Measurements from ENCODE around the gene MRTFA. TPM values are rescaled to one million over a fixed set of nuclear protein-coding genes. Genes with fewer than 3 reads are reported as not detected.

MRTFA gene
- total RNA-seq, 4 donors from 2014 or later, result 24.5 to 56.3 (median 40.9) TPM

- Histone ChIP-seq H3K4me1 (peaks cover 27 to 86% (median 43%) of the 10 kb centered on the region in 3 donors), H3K36me3 (no peaks in the 10 kb centered on the region), H3K9me3 (no peaks in the 10 kb centered on the region), H3K4me3 (peak overlapping the region in 3 of 4 donors; percentile 52 to 82 (median 70)), H3K27ac (peak overlapping the region; percentile 93 to 100 (median 98)), H3K27me3 (no peaks in the 10 kb centered on the region)
- WGBS, 2 donors, result 32 to 41% methylated on average over 2 of the region's 2 CpGs
- no peak for DNase-seq
- TF ChIP-seq POLR2A (IDR thresholded peaks at IDR 0.05), result no peak
- TF ChIP-seq, protein P1, sequence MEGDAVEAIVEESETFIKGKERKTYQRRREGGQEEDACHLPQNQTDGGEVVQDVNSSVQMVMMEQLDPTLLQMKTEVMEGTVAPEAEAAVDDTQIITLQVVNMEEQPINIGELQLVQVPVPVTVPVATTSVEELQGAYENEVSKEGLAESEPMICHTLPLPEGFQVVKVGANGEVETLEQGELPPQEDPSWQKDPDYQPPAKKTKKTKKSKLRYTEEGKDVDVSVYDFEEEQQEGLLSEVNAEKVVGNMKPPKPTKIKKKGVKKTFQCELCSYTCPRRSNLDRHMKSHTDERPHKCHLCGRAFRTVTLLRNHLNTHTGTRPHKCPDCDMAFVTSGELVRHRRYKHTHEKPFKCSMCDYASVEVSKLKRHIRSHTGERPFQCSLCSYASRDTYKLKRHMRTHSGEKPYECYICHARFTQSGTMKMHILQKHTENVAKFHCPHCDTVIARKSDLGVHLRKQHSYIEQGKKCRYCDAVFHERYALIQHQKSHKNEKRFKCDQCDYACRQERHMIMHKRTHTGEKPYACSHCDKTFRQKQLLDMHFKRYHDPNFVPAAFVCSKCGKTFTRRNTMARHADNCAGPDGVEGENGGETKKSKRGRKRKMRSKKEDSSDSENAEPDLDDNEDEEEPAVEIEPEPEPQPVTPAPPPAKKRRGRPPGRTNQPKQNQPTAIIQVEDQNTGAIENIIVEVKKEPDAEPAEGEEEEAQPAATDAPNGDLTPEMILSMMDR (IDR thresholded peaks at IDR 0.05), result no peak
- intact Hi-C loops (cut with DNase I), result no loop called here
These were observed 14.5 kb upstream of the MRTFA start for GRCh38 chr22:40651057-40651456.

DNA sequence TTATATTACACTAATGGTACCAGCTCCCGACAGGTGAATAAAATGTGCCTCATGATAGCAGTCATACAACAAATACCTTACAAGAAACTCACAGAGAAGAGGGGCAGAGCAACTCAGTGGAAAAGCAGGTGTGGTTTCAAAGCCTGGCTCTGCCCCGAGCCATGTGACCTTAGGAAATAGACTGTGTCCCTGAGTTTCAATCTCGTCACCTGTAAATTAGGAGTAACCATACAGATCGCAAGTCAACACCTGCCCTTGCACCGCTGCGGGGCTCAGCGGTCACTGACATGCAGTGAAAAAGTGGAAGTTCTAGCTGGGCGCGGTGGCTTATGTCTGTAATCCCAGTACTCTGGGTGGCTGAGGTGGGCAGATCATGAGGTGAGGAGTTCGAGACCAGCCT is 11.9 kb upstream of the MRTFA start:
- Histone ChIP-seq H3K4me1 (peaks cover 19 to 79% (median 29%) of the 10 kb centered on the region in 3 donors), H3K27ac (peak overlapping the region; percentile 71 to 95 (median 79)), H3K4me3 (no peak overlapping the region), H3K36me3 (no peaks in the 10 kb centered on the region), H3K9me3 (no peaks in the 10 kb centered on the region), H3K27me3 (no peaks in the 10 kb centered on the region)
- TF ChIP-seq POLR2A (IDR thresholded peaks at IDR 0.05), result no peak
- TF ChIP-seq, protein P1 (IDR thresholded peaks at IDR 0.05), result no peak
- 29 to 53% methylated on average over 10 of the region's 10 CpGs for WGBS, 2 donors
- intact Hi-C loops (cut with DNase I), result loop anchor here (10.0 kb wide), 1 partner anchor 124 kb away; no protein-coding TSS in a partner anchor
- no peak for DNase-seq

DNA sequence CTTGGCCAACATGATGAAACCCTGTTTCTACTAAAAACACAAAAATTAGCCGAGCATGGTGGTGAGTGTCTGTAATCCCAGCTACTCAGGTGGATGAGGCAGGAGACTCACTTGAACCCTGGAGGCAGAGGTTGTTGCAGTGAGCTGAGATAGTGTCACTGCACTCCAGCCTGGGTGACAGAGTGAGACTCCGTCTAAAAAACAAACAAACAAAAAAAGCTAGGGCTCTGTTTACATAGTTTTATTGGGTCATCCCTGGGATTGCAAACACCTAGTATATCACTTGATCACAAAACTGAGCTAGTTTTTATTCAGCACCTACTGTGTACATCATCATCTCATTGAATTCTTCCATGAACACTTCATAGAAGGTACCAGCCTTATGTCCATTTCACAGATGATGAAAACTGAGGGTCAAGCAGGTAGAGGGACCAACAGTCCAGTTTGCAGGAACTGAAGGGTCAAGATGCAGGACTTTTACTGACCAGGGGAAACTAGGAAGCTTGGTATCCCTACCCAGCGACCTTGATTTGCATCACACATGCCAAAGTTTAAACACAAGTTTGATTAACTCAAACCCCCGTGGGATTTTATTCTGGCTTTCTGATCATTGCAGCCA is 9.2 kb upstream of the MRTFA start:
- DNase-seq, result no peak
- intact Hi-C loops (cut with DNase I), result loop anchor here (10.0 kb wide), 1 partner anchor 121 kb away; no protein-coding TSS in a partner anchor
- TF ChIP-seq, protein P1 (IDR thresholded peaks at IDR 0.05), result no peak
- TF ChIP-seq POLR2A (IDR thresholded peaks at IDR 0.05), result no peak
- Histone ChIP-seq H3K4me3 (peak overlapping the region in 1 of 4 donors; percentile 41), H3K36me3 (no peaks in the 10 kb centered on the region), H3K4me1 (peaks cover 0 to 54% (median 10%) of the 10 kb centered on the region in 3 donors), H3K27me3 (no peaks in the 10 kb centered on the region), H3K9me3 (no peaks in the 10 kb centered on the region), H3K27ac (peak overlapping the region; percentile 75 to 82 (median 77))
- WGBS, 2 donors, result 50% methylated on average over 4 of the region's 4 CpGs

- Histone ChIP-seq H3K36me3 (no peaks in the 10 kb centered on the region), H3K9me3 (no peaks in the 10 kb centered on the region), H3K27ac (no peak overlapping the region), H3K4me3 (no peak overlapping the region), H3K27me3 (no peaks in the 10 kb centered on the region), H3K4me1 (peaks cover 1 to 42% (median 18%) of the 10 kb centered on the region in 3 donors)
- intact Hi-C loops (cut with DNase I), result loop anchor here (5.0 to 10.0 kb wide), 2 partner anchors 118 to 200 kb away; no protein-coding TSS in a partner anchor
- no peak for DNase-seq
- no peak for TF ChIP-seq POLR2A (IDR thresholded peaks at IDR 0.05)
- TF ChIP-seq, protein P1 (IDR thresholded peaks at IDR 0.05), result no peak
- WGBS, 2 donors, result 96% methylated on average over 4 of the region's 4 CpGs
These were observed 5.8 kb upstream of the MRTFA start for GRCh38 chr22:40642316-40642715.

DNA sequence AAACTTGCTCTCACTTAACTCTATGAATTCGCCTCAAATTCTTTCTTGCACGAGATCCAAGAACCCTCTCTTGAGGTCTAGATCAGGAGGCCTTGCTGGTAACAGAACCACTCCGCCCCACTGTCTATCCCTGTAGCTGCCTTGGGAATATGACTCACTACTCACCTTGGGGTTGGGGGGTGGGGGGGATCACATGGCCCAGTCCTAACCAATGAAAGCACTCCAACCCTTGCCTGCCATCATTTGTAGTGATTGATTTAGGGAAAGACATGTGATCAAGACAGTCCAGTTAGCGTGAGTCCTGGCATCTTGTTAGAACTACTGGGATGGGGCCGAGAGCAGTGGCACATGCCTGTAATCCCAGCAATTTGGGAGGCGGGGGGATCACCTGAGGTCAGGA is 4.8 kb upstream of the MRTFA start:
- Histone ChIP-seq H3K36me3 (no peaks in the 10 kb centered on the region), H3K4me1 (peaks cover 3 to 33% (median 15%) of the 10 kb centered on the region in 3 donors), H3K27ac (no peak overlapping the region), H3K9me3 (no peaks in the 10 kb centered on the region), H3K4me3 (no peak overlapping the region), H3K27me3 (no peaks in the 10 kb centered on the region)
- no peak for DNase-seq
- 94 to 95% methylated on average over 4 to 6 of the region's 6 CpGs for WGBS, 2 donors
- intact Hi-C loops (cut with DNase I), result loop anchor here (5.0 to 10.0 kb wide), 2 partner anchors 116 to 199 kb away; no protein-coding TSS in a partner anchor
- TF ChIP-seq POLR2A (IDR thresholded peaks at IDR 0.05), result no peak
- TF ChIP-seq, protein P1 (IDR thresholded peaks at IDR 0.05), result no peak

All from esophagus squamous epithelium (tissue), 5 donors.